H9 (cell line): ENCODE results near the gene MMP14. TPM values are rescaled to one million over a fixed set of nuclear protein-coding genes. Genes with fewer than 3 reads are reported as not detected.

Source experiments
- DNase-seq: peaks from one replicate; pipeline ENCODE4 v3.0.0-alpha.2; 2017
- H2AFZ ChIP-seq: one replicate; pipeline ENCODE4 v1.6.1; 2013; ENCODE audit warnings: mild to moderate bottlenecking, low read length, control low read depth, moderate library complexity
- H2AK5ac ChIP-seq: 2 replicates; pipeline ENCODE4 v1.6.1; 2013; ENCODE audit warnings: low read length, control low read depth, mixed read lengths; ENCODE audit not compliant: insufficient read length
- H2BK120ac ChIP-seq: one replicate; pipeline ENCODE4 v1.6.1; 2013; ENCODE audit warnings: low read depth, mild to moderate bottlenecking, low read length, control low read depth, inconsistent platforms; ENCODE audit not compliant: poor library complexity, severe bottlenecking
- H2BK12ac ChIP-seq: 2 replicates; pipeline ENCODE4 v1.6.1; 2013; ENCODE audit warnings: low read length, control low read depth, mixed read lengths, low read depth; ENCODE audit not compliant: insufficient read length
- H2BK15ac ChIP-seq: 2 replicates; pipeline ENCODE4 v1.6.1; 2013; ENCODE audit warnings: low read depth, low read length, control low read depth
- H2BK20ac ChIP-seq: one replicate; pipeline ENCODE4 v1.6.1; 2013; ENCODE audit warnings: low read depth, mild to moderate bottlenecking, low read length, control low read depth, inconsistent platforms; ENCODE audit not compliant: poor library complexity, severe bottlenecking
- H2BK5ac ChIP-seq: 2 replicates; pipeline ENCODE4 v1.6.1; 2013; ENCODE audit warnings: low read length, control low read depth, mixed read lengths; ENCODE audit not compliant: insufficient read length
- H3K14ac ChIP-seq: 2 replicates; pipeline ENCODE4 v1.6.1; 2013; ENCODE audit warnings: low read length, control low read depth; ENCODE audit not compliant: insufficient read depth
- H3K18ac ChIP-seq: 2 replicates; pipeline ENCODE4 v1.6.1; 2013; ENCODE audit warnings: low read depth, mild to moderate bottlenecking, mixed read lengths, low read length, control low read depth; ENCODE audit not compliant: insufficient read length
- H3K23ac ChIP-seq: 2 replicates; pipeline ENCODE4 v1.6.1; 2013; ENCODE audit warnings: low read length, control low read depth, mixed read lengths, low read depth; ENCODE audit not compliant: insufficient read length
- H3K23me2 ChIP-seq: 2 replicates; pipeline ENCODE4 v1.6.1; 2013; ENCODE audit warnings: low read depth, mild to moderate bottlenecking, mixed read lengths, low read length, control low read depth; ENCODE audit not compliant: insufficient read length, poor library complexity, severe bottlenecking
- H3K27ac ChIP-seq: 2 replicates; pipeline ENCODE4 v1.5.1; 2013; ENCODE audit warnings: low read length, control low read depth, mixed read lengths, low read depth; ENCODE audit not compliant: insufficient read length
- H3K27me3 ChIP-seq: 2 replicates; pipeline ENCODE4 v1.6.1; 2013; ENCODE audit warnings: low read length, control low read depth, inconsistent platforms; ENCODE audit not compliant: insufficient read depth
- H3K4ac ChIP-seq: 2 replicates; pipeline ENCODE4 v1.6.1; 2013; ENCODE audit warnings: low read depth, mild to moderate bottlenecking, control low read depth, inconsistent platforms, low read length, moderate library complexity
- H3K4me1 ChIP-seq: 2 replicates; pipeline ENCODE4 v1.6.1; 2013; ENCODE audit warnings: low read length, control low read depth, inconsistent platforms; ENCODE audit not compliant: insufficient read depth
- H3K4me2 ChIP-seq: 2 replicates; pipeline ENCODE4 v1.6.1; 2013; ENCODE audit warnings: low read length, control low read depth, mixed read lengths; ENCODE audit not compliant: insufficient read length, insufficient read depth
- H3K56ac ChIP-seq: 2 replicates; pipeline ENCODE4 v1.6.1; 2013; ENCODE audit warnings: low read depth, mild to moderate bottlenecking, mixed read lengths, low read length, control low read depth; ENCODE audit not compliant: insufficient read length
- H3K79me1 ChIP-seq: 2 replicates; pipeline ENCODE4 v1.6.1; 2013; ENCODE audit warnings: low read depth, mild to moderate bottlenecking, moderate library complexity, low read length, control low read depth, inconsistent platforms; ENCODE audit not compliant: insufficient read depth, poor library complexity, severe bottlenecking
- H3K79me2 ChIP-seq: 2 replicates; pipeline ENCODE4 v1.6.1; 2013; ENCODE audit warnings: low read length, control low read depth, inconsistent platforms; ENCODE audit not compliant: insufficient read depth
- H3K9ac ChIP-seq: 2 replicates; pipeline ENCODE4 v1.6.1; 2013; ENCODE audit warnings: low read length, control low read depth, mixed read lengths; ENCODE audit not compliant: insufficient read length; ENCODE audit errors: extremely low read depth
- H3K9me3 ChIP-seq: one replicate; pipeline ENCODE4 v1.6.1; 2013; ENCODE audit warnings: low read depth, low read length, inconsistent platforms; ENCODE audit not compliant: control insufficient read depth
- H3T11ph ChIP-seq: one replicate; pipeline ENCODE4 v1.6.1; 2013; ENCODE audit warnings: mild to moderate bottlenecking, low read length, control low read depth, inconsistent platforms
- H4K20me1 ChIP-seq: one replicate; pipeline ENCODE4 v1.6.1; 2013; ENCODE audit not compliant: control insufficient read depth, insufficient read length, insufficient read depth
- H4K5ac ChIP-seq: 2 replicates; pipeline ENCODE4 v1.6.1; 2013; ENCODE audit warnings: low read depth, mild to moderate bottlenecking, mixed read lengths, low read length, control low read depth; ENCODE audit not compliant: insufficient read length
- H4K8ac ChIP-seq: replicated peaks from 2 replicates; pipeline ENCODE4 v1.6.1; 2013; ENCODE audit warnings: low read length, control low read depth, mixed read lengths, low read depth; ENCODE audit not compliant: insufficient read length
- H4K91ac ChIP-seq: 2 replicates; pipeline ENCODE4 v1.6.1; 2013; ENCODE audit warnings: low read depth, mild to moderate bottlenecking, moderate library complexity, mixed read lengths, low read length, control low read depth; ENCODE audit not compliant: insufficient read length
- H3K27ac Mint-ChIP-seq, 3 experiments: 2 replicates in 2 of 3; 3 replicates in 1 of 3; pipeline ENCODE4 v1.8.0; 2020 to 2021; ENCODE audit warnings: mixed read lengths in 3 of 3, mild to moderate bottlenecking in 1 of 3, moderate library complexity in 1 of 3
- H3K27me3 Mint-ChIP-seq: 2 replicates; pipeline ENCODE4 v1.8.0; 2021; ENCODE audit warnings: low read depth, mild to moderate bottlenecking, moderate library complexity, mixed read lengths
- H3K36me3 Mint-ChIP-seq, 3 experiments: 2 replicates in 2 of 3; 3 replicates in 1 of 3; pipeline ENCODE4 v1.8.0; 2020 to 2021; ENCODE audit warnings: low read depth in 3 of 3, mixed read lengths in 3 of 3; ENCODE audit not compliant: insufficient read depth in 1 of 3
- H3K4me1 Mint-ChIP-seq, 2 experiments: 2 replicates each; pipeline ENCODE4 v1.8.0; 2020; ENCODE audit warnings: mixed read lengths in 2 of 2
- H3K4me3 Mint-ChIP-seq, 2 experiments: 2 replicates in 1 of 2; 3 replicates in 1 of 2; pipeline ENCODE4 v1.8.0; 2020 to 2021; ENCODE audit warnings: mild to moderate bottlenecking in 2 of 2, mixed read lengths in 2 of 2, moderate library complexity in 1 of 2
- H3K9me3 Mint-ChIP-seq, 2 experiments: 2 replicates in 1 of 2; 3 replicates in 1 of 2; pipeline ENCODE4 v1.8.0; 2020; ENCODE audit warnings: mild to moderate bottlenecking in 2 of 2, mixed read lengths in 2 of 2, moderate library complexity in 1 of 2
- CTCF ChIP-seq: fragments of 200-600 bp; sonication (generic); conservative IDR thresholded peaks from 3 replicates; pipeline ENCODE4 v1.8.0; 2021; ENCODE audit warnings: antibody characterized with exemption, mild to moderate bottlenecking
- WGBS: extraction: QIAGEN DNeasy Blood & Tissue Kit; methylation state at CpG from one replicate; pipeline ENCODE4 v1.1.7; 2013; ENCODE audit warnings: missing lambda C conversion rate, low lambda C conversion rate, mixed read lengths; ENCODE audit not compliant: insufficient read length; ENCODE audit errors: extremely low coverage; 5-methylcytosine and 5-hydroxymethylcytosine counted together
- total RNA-seq: library from RNA; stranded (reverse); gene quantifications from 2 replicates; pipeline ENCODE4 v1.2.1, GENCODE V29; 2021

Gene MMP14
- total RNA-seq, 1 experiment from 2014 or later = 56.5 TPM

- no peak overlapping the region for H2AK5ac ChIP-seq
- no peak overlapping the region for H3K56ac ChIP-seq
- no peak overlapping the region for H3K23ac ChIP-seq
- H3K27me3 Mint-ChIP-seq = peaks cover 4% of the 10 kb centered on the region
- H3K79me2 ChIP-seq = no peaks in the 10 kb centered on the region
- peak overlapping the region; percentile 88 to 99 (median 96) for H3K27ac Mint-ChIP-seq
- no peak overlapping the region for H4K91ac ChIP-seq
- H2BK15ac ChIP-seq = no peak overlapping the region
- H3K23me2 ChIP-seq = peaks cover 9% of the 10 kb centered on the region
- H3K4me1 ChIP-seq = peaks cover 13% of the 10 kb centered on the region
- no peak overlapping the region for H4K5ac ChIP-seq
- H3K36me3 Mint-ChIP-seq = no peaks in the 10 kb centered on the region; a peak in 1 of 7 replicates
- no peaks in the 10 kb centered on the region; a peak in 1 of 5 replicates for H3K9me3 Mint-ChIP-seq
- no peak overlapping the region for H2BK120ac ChIP-seq
- no peaks in the 10 kb centered on the region for H3K9me3 ChIP-seq
- peak overlapping the region; percentile 75 to 86 for H3K4me3 Mint-ChIP-seq
- no peaks in the 10 kb centered on the region for H4K20me1 ChIP-seq
- no peak overlapping the region for H2AFZ ChIP-seq
- peaks cover 44 to 52% of the 10 kb centered on the region in 2 experiments for H3K4me1 Mint-ChIP-seq
- no peaks in the 10 kb centered on the region for H3K79me1 ChIP-seq
- no peak overlapping the region for H2BK5ac ChIP-seq
- peak overlapping the region; percentile 79 for H3K14ac ChIP-seq
- DNase-seq = no peak
- peak overlapping the region; percentile 59 for H3K18ac ChIP-seq
- H3K27ac ChIP-seq = no peak overlapping the region
- H2BK12ac ChIP-seq = peak overlapping the region; percentile 11
- H3K9ac ChIP-seq = peak overlapping the region; percentile 48
- no peak overlapping the region for H3K4ac ChIP-seq
- H2BK20ac ChIP-seq = no peak overlapping the region
- no peak overlapping the region for H4K8ac ChIP-seq
- no peak overlapping the region for H3T11ph ChIP-seq
- peak overlapping the region; percentile 79 for H3K4me2 ChIP-seq
- no peak for TF ChIP-seq CTCF
- WGBS = no CpG with 5 or more reads among the region's 24 CpGs
- no peaks in the 10 kb centered on the region for H3K27me3 ChIP-seq
Observed at GRCh38 chr14:22821193-22822015, 15.0 kb upstream of the MMP14 start.
